AG04449 (cell line): ENCODE measurements around the gene APOM.

ENCODE experiments used
- CTCF ChIA-PET: fragments of 350-600 bp; formaldehyde crosslinking; extraction: SDS; loops from one replicate; lab custom pipeline; 2021; ENCODE audit warnings: antibody characterized with exemption; lab: Yijun Ruan, JAX
- POLR2A ChIA-PET: fragments of 400-600, 350-600 bp; formaldehyde crosslinking; extraction: SDS; loops from one replicate; lab custom pipeline; 2020; ENCODE audit warnings: antibody characterized with exemption, inconsistent platforms; lab: Yijun Ruan, JAX
- DNase-seq: peaks from one replicate; pipeline ENCODE4 v3.0.0-alpha.2; 2010; ENCODE audit warnings: low read depth, low spot score
- H3K4me3 ChIP-seq: 2 replicates; pipeline ENCODE4 v1.5.1; 2011; ENCODE audit warnings: low read depth, mild to moderate bottlenecking, control low read depth, low read length
- TF ChIP-seq, protein P1 (sequence below): IDR thresholded peaks from one replicate; pipeline ENCODE4 v1.5.1; 2011; ENCODE audit warnings: mild to moderate bottlenecking, moderate library complexity, low read length, control low read depth, inconsistent platforms; ENCODE audit not compliant: insufficient read depth; ENCODE audit errors: missing control alignments

APOM gene

DNA sequence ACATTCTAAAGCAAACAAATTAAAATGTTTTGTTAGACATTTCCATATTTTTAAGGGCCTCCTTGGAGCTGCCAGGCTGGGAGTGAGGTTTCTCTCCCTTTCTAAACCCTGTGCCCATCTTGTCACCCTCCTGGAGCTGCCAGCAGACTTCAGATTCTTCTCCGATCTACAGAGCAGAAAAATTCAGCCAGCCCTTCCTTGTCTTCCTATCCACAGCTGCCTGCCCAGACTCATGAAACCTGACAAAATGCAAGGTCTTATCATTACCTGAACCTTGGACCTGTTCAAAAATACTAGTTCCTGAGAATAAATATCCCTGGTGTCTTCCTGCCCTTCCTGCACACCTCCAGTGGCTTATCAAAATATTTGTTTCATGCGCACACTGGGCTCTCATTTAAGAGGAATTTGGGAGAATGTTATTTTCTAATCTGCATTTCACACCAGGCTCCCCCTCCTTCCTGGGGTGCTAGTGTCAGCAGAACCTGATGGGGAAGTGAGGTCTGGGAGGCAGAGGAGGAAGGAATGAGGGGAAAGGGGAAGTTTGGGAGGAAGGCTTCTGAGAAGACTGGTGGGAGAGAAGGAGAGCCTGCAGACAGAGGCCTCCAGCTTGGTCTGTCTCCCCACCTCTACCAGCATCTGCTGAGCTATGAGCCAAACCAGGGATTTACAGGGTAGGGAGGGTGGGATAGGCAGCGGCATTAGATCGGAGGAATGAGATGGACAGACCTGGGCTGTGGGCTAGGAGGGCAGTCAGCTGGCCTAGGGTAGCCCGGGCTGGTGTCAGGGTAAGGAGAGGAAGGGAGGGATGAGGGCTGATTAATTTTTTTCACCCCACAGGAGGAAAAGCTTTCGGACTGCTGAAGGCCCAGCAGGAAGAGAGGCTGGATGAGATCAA is 40.8 kb upstream of the APOM start, which contains the start of gene AIF1:
Gene AIF1, plus strand, starts transcription at position 551 of the 895 bp plus-strand sequence. Its CDS starts 96 bp downstream, at position 647.
- POLR2A ChIA-PET: no interaction called here
- TF ChIP-seq, protein P1, sequence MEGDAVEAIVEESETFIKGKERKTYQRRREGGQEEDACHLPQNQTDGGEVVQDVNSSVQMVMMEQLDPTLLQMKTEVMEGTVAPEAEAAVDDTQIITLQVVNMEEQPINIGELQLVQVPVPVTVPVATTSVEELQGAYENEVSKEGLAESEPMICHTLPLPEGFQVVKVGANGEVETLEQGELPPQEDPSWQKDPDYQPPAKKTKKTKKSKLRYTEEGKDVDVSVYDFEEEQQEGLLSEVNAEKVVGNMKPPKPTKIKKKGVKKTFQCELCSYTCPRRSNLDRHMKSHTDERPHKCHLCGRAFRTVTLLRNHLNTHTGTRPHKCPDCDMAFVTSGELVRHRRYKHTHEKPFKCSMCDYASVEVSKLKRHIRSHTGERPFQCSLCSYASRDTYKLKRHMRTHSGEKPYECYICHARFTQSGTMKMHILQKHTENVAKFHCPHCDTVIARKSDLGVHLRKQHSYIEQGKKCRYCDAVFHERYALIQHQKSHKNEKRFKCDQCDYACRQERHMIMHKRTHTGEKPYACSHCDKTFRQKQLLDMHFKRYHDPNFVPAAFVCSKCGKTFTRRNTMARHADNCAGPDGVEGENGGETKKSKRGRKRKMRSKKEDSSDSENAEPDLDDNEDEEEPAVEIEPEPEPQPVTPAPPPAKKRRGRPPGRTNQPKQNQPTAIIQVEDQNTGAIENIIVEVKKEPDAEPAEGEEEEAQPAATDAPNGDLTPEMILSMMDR: no peak
- no peak for DNase-seq
- no peak within 1 kb of the TSS for H3K4me3 ChIP-seq
- CTCF ChIA-PET: interaction anchor here (1.5 to 12.1 kb wide), 2 partner anchors 18 to 69 kb away, joined by 3 to 148 read pairs; partner anchors contain the start of gene ATP6V1G2

DNA sequence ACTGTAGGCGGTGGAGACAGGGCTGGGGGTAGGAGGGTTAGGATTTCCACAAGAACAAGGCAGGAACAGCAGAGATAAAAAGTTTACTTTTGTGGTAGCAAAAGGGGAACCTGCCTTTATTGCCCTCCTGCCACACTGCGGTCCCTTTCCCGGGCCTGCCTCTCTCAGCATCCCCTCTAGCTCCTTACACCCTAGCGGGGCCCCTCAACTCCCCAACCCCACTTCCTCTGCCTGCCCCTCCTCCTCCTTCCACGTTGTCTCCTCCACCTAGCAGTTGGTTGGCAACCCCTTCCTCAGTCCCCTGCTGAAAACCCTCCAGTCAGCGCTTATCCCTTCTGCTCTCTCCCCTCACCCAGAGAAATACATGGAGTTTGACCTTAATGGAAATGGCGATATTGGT is 39.9 kb upstream of the APOM start:
- ChIA-PET POLR2A (no interaction called here), CTCF (interaction anchor here (1.5 to 12.1 kb wide), 2 partner anchors 18 to 69 kb away, joined by 3 to 148 read pairs; partner anchors contain the start of gene ATP6V1G2)
- TF ChIP-seq, protein P1: no peak
- H3K4me3 ChIP-seq: no peak overlapping the region
- DNase-seq: no peak

DNA sequence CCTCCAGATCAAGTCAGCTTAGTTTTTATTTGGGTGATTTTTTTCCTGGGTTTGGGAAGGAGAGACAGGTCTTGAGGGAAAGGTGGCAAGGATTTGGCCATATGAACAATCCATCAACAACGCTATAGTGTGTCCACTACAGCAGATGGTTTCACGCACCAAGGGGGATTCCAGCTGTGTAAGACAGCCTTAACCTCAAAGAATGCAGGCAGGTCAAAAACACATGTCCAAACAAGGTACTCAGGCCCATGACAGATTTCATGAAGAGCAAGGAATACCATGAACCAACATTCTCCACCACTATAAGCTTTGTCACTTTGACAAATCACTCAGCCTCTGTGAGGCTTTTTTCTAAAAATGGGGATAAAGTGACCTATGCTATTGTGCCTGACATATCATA is 38.7 kb upstream of the APOM start:
- no peak overlapping the region for H3K4me3 ChIP-seq
- TF ChIP-seq, protein P1: no peak
- DNase-seq: no peak
- POLR2A ChIA-PET: no interaction called here
- CTCF ChIA-PET: interaction anchor here (1.2 to 12.1 kb wide), 2 partner anchors 20 to 66 kb away, joined by 3 to 148 read pairs; no protein-coding TSS in a partner anchor

DNA sequence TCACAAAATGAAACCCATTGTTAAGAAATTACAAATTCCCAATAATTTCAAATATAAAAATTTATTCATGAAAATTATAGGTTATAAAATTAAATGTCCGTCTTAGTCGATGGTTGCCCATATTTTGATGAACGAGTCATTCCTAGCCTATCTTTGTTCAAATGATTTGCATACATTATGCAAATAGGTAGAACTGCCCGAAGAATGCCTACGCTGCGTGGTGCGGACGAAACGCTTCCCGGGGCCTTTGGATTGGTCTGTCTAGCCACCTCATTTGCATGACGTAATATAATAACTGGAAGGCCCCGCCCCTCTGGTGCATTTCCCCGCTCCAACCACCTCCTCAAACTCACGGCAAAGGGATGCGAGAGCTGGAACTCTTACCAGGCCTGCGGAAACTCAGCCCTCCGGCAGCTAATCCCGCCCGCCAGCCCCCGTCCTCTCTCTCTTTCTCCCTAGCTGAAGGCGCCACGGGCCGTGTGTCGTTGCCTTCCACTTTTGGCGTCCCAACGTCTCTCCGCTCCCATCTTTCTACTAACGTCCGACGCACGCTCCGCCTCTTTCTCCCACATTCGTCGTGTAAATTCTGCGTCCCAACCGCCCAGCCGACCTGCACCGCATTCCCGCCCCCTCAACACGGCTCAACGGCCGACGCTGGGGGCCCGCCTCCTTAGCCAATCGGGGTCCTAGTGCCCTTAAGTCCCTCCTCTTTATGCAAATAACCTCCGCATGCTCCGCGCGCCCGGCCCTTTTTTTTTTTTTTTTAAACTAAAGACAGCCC is 35.7 kb upstream of the APOM start:
- H3K4me3 ChIP-seq: peak overlapping the region; percentile 80
- TF ChIP-seq, protein P1: no peak
- ChIA-PET POLR2A (interaction anchor here (1.5 kb wide), 1 partner anchor 32 kb away, joined by 3 read pairs; the partner anchor contains the start of gene BAG6), CTCF (interaction anchor here (0.6 to 1.3 kb wide), 3 partner anchors 18 to 73 kb away, joined by 3 read pairs; partner anchors contain the start of gene ATP6V1G2)
- DNase-seq: peak; percentile 95

DNA sequence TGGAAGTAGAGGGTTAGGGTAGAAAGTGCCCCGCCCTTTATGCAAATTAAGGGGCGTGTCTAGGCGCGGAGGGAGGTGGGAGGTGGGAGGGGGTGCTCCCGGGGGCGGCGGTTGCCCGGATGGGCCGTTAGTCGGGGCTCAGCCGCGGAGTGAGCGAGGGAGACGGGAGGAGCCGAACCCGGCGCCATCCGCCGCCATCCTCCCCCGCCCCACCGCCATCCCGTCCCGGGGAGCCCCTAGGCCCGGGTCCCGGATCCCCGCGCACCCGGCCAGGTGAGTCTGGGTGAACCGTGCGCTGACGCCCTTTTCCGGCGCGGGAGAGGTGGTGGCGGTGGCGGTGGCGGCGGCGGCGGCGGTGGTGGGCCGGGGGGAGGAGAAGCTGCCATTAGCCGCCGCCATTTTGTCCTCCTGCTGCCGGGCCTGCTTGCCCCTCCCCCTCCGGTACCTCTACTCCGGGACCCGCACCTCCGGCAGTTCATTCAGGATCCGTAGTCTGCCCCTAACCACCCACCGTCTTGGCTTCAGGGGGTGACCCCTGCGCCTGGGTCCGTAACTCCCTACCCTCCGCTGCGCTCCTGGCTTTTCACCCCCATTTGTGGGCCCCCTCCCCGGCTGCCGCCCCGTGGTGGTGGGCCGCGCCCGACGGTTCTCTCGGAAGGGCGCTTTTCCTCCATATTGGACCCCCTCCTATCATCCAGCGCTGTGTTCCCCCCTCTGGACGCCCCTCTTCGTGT is 34.9 kb upstream of the APOM start, which contains the start of gene PRRC2A:
Gene PRRC2A, plus strand, starts transcription at position 130 of the 734 bp plus-strand sequence. CDS start 2,075 bp downstream, outside the sequence.
- no peak for DNase-seq
- TF ChIP-seq, protein P1: no peak
- ChIA-PET POLR2A (interaction anchor here (1.4 to 3.1 kb wide), 3 partner anchors 18 to 40 kb away, joined by 3 to 16 read pairs (median 4); partner anchors contain the start of genes BAG6 and C6orf47), CTCF (interaction anchor here (1.0 to 2.7 kb wide), 4 partner anchors 19 to 74 kb away, joined by 3 to 17 read pairs (median 4); partner anchors contain the start of genes ATP6V1G2 and NFKBIL1)
- H3K4me3 ChIP-seq: peak within 1 kb of the TSS; percentile 97
